BJ (cell line): ENCODE measurements around the gene TCF15. TPM values are rescaled to one million over a fixed set of nuclear protein-coding genes. Genes with fewer than 3 reads are reported as not detected.

Experiments
- CTCF ChIA-PET: fragments of 350-600 bp; formaldehyde crosslinking; extraction: SDS; loops from one replicate; lab custom pipeline; 2021; ENCODE audit warnings: antibody characterized with exemption, inconsistent platforms; lab: Yijun Ruan, JAX
- POLR2A ChIA-PET: fragments of 300-600 bp; sonication (Branson Sonifier 250); formaldehyde crosslinking; extraction: SDS; loops from one replicate; lab custom pipeline; 2021; ENCODE audit warnings: antibody characterized with exemption; lab: Charles Lee
- DNase-seq: peaks from one replicate; pipeline ENCODE4 v3.0.0-alpha.2; 2011; ENCODE audit warnings: low read depth
- H3K27me3 ChIP-seq: 2 replicates; pipeline ENCODE4 v1.6.0; 2011; ENCODE audit warnings: low read length; ENCODE audit not compliant: control insufficient read depth, insufficient read depth
- H3K36me3 ChIP-seq: 2 replicates; pipeline ENCODE4 v1.5.1; 2011; ENCODE audit warnings: low read length; ENCODE audit not compliant: control insufficient read depth, insufficient read depth
- H3K4me3 ChIP-seq: 2 replicates; pipeline ENCODE4 v1.5.1; 2011; ENCODE audit warnings: low read depth, mild to moderate bottlenecking, control low read depth, low read length
- CTCF ChIP-seq: IDR thresholded peaks from 2 replicates; pipeline ENCODE4 v1.5.1; 2011; ENCODE audit warnings: low read depth, mild to moderate bottlenecking, control low read depth, inconsistent platforms, low read length, moderate library complexity; ENCODE audit not compliant: insufficient read depth
- polyA plus RNA-seq: library from polyadenylated mRNA; depleted of rRNA; stranded (reverse); fragments of >200 nt; gene quantifications from 2 replicates; pipeline ENCODE4 v1.2.3, GENCODE V29; 2011

Gene TCF15
- polyA plus RNA-seq, 1 experiment, result not detected

- H3K27me3 ChIP-seq, result no peaks in the 10 kb centered on the region
- peaks cover 24% of the 10 kb centered on the region for H3K36me3 ChIP-seq
- ChIA-PET POLR2A (no interaction called here), CTCF (interaction anchor here (0.6 to 2.3 kb wide), 8 partner anchors 9 to 87 kb away, joined by 3 to 17 read pairs (median 3); partner anchors contain the start of gene SCRT2)
- peak overlapping the region; percentile 69 for H3K4me3 ChIP-seq
- DNase-seq, result no peak
- TF ChIP-seq CTCF, result no peak
These were observed 41.9 kb upstream of the TCF15 start for GRCh38 chr20:651713-652614.

GRCh38 chr20:650954-651353 is 40.8 kb upstream of the TCF15 start:
- H3K4me3 ChIP-seq, result no peak overlapping the region

GRCh38 chr20:650281-650680 is 40.2 kb upstream of the TCF15 start:
- TF ChIP-seq CTCF, result no peak
- Histone ChIP-seq H3K4me3 (no peak overlapping the region), H3K27me3 (no peaks in the 10 kb centered on the region), H3K36me3 (peaks cover 26% of the 10 kb centered on the region)
- POLR2A ChIA-PET, result no interaction called here
- DNase-seq, result no peak
- CTCF ChIA-PET, result no interaction called here

More at GRCh38 chr20:650954-651353, 40.8 kb upstream of the TCF15 start:
- TF ChIP-seq CTCF, result no peak
- ChIA-PET POLR2A (no interaction called here), CTCF (interaction anchor here (2.3 kb wide), 1 partner anchor 16 kb away, joined by 17 read pairs; no protein-coding TSS in a partner anchor)
- Histone ChIP-seq H3K36me3 (peaks cover 26% of the 10 kb centered on the region), H3K27me3 (no peaks in the 10 kb centered on the region)
- DNase-seq, result no peak

- no peaks in the 10 kb centered on the region for H3K27me3 ChIP-seq
- ChIA-PET POLR2A (no interaction called here), CTCF (interaction anchor here (1.1 to 7.1 kb wide), 4 partner anchors 19 to 293 kb away, joined by 3 to 68 read pairs (median 26); no protein-coding TSS in a partner anchor)
- no peak overlapping the region for H3K4me3 ChIP-seq
- peaks cover 26% of the 10 kb centered on the region for H3K36me3 ChIP-seq
- TF ChIP-seq CTCF, result no peak
- no peak for DNase-seq
These were observed 37.4 kb upstream of the TCF15 start for GRCh38 chr20:647479-648019.

GRCh38 chr20:646868-647233 is 36.7 kb upstream of the TCF15 start:
- DNase-seq, result no peak
- no peak for TF ChIP-seq CTCF
- ChIA-PET CTCF (interaction anchor here (1.1 to 7.1 kb wide), 6 partner anchors 20 to 292 kb away, joined by 3 to 68 read pairs (median 6); no protein-coding TSS in a partner anchor), POLR2A (no interaction called here)
- peaks cover 26% of the 10 kb centered on the region for H3K36me3 ChIP-seq
- H3K27me3 ChIP-seq, result no peaks in the 10 kb centered on the region
- H3K4me3 ChIP-seq, result no peak overlapping the region
